ENCODE measurements around the gene CCR9.

GRCh38 chr3:45942051-45942825 lies 55.9 kb downstream of the CCR9 start:
- TF ChIP-seq, protein P1, sequence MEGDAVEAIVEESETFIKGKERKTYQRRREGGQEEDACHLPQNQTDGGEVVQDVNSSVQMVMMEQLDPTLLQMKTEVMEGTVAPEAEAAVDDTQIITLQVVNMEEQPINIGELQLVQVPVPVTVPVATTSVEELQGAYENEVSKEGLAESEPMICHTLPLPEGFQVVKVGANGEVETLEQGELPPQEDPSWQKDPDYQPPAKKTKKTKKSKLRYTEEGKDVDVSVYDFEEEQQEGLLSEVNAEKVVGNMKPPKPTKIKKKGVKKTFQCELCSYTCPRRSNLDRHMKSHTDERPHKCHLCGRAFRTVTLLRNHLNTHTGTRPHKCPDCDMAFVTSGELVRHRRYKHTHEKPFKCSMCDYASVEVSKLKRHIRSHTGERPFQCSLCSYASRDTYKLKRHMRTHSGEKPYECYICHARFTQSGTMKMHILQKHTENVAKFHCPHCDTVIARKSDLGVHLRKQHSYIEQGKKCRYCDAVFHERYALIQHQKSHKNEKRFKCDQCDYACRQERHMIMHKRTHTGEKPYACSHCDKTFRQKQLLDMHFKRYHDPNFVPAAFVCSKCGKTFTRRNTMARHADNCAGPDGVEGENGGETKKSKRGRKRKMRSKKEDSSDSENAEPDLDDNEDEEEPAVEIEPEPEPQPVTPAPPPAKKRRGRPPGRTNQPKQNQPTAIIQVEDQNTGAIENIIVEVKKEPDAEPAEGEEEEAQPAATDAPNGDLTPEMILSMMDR (IDR thresholded peaks at IDR 0.05): no peak
- no peak for TF ChIP-seq POLR2AphosphoS5 (IDR thresholded peaks at IDR 0.05)

Data from esophagus muscularis mucosa (tissue), 3 donors.